NK-92 treated with Interleukin-12 subunit alpha and Interleukin-12 subunit beta, amount 100 ng/mL, for 24 hours (cell line): ENCODE results near the gene ACADSB.

Experiments used
- DNase-seq: peaks from one replicate; lab custom pipeline; 2025; lab: John Stamatoyannopoulos, UW

The ACADSB gene

DNA sequence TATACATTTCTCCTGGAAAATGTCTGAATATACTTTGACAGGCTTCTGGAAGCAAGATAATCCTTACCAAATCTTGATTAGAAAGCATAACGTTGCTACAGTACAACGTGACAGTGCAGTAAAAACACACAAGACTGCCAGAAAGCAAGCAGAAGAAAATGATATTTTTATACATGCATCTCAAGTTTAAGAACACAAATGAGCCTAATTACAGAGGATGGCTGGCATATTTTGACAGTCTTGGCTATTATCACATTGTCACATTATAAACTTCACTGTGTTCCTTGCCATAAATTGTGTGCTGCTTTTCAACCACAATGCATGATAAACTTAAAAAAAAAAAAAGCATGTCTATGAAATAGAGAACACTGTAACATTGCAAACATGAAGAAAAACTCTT lies 4.5 kb upstream of the ACADSB start:
- no peak for DNase-seq

DNA sequence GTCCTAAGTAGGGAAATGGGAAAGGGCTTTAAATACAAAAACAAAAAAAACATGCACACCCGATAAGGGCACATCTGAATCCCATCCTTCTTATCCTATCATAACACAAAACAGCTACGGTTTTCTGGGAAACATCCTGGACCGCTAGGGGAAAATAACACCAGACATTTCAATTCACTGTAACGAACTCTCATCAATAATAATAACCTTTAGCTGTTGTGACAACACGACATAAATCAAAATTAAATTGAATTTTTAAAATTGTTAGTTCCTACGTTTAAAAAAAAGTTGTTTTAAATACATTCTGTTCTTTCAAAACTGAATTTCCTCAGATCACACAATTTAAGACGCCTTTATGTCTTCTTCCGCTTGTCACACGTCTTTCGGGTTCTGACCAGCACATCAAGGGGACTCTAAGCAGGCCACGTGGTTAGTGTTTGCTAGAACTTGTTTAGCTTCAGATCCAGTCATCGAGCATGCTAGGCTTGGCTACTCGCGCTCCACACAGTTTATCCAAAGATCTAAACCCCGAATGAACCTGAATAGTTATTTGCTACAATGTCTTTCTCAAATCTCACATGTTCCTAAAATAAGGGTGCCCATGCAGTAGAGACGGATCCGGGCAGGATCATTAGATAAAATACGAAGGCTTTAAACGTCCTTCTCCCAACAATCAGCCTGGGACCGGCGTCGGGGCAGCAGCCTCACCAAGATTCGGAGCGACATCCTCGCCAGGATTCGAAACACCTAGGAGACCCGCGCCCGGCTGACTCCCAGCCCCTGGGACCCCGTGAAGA lies 1.1 kb upstream of the ACADSB start:
- peak; percentile 39 for DNase-seq

DNA sequence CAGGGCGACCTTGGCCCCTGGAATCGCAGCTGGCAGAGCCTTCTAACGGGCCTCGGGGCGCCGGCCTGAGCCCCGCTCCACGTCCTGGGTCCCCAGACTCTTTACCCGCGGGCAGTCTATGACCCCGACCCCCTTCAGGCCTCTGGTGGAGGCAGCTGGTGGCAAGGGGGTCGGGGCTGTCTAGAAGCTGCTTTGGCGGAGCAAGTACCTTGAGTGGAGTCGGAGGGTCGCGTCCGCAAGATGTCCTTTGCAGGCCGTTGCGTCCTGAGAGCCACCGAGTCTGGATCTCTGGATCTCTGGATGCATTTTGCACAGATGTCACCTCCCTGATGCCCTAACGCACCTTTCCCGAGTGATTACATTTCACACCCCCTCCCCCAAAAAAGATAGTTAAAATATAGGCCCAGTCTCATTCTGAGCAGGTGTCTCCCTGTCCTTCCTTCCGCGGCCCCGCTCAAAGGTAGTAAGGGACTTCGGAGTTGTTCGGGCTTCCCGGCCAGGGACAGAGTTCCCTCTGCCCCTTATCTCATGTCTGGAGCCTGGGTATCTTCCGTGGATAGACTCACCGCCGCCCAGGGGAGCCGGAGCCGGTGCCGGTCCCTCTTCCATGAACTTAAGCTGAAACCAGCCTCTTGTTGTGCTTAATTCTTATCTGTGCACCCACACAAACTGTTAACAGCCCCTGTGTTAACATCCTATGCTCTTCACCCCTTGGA lies 457 bp downstream of the ACADSB start:
- DNase-seq, result no peak

DNA sequence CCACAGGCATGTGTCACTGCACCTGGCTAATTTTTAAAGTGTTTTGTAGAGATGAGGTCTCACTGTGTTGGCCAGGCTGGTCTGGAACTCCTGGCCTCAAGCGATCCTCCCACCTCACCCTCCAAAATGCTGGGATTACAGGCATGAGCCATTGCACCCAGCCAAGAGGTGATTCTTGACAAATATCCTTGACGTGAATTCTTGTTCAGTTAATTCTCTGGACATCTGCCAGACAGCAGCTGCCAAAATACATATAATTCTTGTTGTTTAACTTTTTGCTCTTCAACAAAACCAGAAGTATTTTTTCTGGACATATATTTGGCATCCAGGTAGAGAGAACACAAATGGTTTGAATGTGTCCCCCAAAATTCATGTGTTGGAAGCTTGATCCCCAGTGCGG lies 3.2 kb downstream of the ACADSB start:
- no peak for DNase-seq

DNA sequence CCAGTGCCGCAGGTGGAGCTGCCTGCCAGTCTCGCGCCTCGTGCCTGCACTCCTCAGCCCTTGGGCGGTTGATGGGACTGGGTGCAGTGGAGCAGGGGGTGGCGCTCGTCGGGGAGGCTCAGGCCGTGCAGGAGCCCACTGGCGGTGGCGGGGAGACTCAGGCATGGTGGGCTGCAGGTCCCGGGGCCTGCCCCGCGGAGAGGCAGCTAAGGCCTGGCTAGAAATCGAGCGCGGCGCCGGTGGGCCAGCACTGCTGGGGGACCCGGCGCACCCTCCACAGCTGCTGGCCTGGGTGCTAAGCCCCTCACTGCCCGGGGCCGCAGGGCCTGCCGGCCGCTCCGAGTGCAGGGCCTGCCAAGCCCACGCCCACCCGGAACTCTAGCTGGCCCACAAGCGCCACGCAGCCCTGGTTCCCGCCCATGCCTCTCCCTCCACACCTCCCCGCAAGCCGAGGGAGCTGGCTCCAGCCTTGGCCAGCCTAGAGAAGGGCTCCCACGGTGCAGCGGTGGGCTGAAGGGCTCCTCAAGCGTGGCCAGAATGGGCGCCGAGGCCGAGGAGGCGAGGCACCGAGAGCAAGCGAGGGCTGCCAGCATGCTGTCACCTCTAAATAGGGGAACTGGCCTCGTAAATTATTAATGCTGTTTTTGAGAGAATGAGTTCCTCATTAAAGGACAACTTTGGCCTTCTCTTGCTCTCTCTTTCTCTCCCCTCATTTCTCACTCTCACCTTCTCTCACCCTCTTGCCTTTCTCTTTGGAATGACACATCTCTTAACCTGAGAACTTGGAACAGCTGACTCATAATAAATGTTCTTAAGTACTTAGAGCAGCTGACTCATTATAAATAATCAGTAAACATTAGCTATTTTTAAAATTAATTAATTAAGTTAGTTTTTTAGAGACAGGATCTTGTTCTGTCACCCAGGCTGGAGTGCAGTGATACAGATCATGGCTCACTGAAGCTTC lies 4.9 kb downstream of the ACADSB start:
- DNase-seq, result no peak

DNA sequence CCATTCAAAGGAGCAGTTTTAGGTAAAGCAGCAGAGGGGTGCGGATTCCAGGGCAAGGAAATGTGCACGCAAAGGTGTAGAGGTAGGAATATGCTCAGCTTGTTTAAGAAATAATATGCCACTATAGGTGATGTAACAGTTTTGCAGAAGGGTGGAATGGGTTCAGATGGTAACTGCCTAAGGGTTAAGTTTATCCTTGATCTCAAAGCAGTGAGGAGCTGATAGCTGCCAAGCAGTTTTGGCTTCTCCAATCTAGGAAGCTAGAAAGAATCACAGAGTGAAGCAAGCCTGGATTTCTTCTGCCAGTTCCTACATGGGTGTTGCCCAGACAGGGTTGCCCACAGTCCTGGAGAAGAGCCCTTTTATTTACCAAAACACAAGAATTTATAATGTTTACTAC lies 6.0 kb downstream of the ACADSB start:
- DNase-seq, result no peak

DNA sequence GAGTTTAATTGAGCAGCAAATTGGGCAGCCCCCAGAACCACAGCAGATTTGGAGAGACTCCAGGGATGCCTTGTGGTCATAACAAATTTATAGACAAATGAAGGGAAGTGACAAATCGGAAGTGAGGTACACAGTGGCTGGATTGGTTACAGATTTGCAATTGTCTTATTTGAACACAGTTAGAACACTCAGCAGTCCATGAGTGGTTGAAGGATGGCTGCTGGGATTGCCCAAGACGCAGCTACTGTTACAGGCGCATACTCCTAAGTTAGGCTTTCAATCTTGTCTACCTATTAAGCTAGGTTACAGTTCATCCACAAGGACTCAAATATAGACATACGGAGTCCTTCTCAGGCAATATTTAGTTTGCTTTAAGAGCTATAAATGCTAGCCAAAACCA lies 7.4 kb downstream of the ACADSB start:
- no peak for DNase-seq

DNA sequence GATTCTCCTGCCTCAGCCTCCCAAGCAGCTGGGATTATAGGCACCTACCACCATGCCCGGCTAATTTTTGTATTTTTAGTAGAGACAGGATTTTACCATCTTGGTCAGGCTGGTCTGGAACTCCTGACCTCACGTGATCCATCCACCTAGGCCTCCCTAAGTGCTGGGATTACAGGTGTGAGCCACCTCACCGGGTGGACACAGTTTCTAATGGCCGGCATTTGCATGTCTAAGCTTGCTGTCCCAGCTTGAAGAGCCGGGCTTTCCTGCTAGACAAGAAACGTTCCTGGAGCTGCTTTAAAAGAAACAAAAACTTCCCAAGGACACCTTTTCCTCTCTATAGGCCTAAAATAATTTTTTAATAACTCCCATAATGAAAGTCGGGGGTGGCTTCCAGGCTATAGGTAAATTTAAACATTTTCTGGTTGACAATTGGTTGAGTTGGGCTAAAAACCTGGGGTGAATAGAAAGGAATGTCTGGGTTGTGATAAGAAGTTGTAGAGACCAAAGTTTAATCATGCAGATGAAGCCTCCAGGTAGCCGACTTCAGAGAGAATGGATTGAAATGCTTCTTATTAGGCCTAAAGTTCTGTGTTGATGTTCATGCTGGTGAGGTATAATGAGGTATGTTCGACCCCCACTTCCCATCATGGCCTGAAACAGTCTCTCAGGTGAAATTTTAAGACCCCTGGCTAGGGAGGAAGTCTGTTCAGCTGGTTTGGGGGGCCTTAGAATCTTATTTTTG lies 8.8 kb downstream of the ACADSB start:
- DNase-seq, result no peak

DNA sequence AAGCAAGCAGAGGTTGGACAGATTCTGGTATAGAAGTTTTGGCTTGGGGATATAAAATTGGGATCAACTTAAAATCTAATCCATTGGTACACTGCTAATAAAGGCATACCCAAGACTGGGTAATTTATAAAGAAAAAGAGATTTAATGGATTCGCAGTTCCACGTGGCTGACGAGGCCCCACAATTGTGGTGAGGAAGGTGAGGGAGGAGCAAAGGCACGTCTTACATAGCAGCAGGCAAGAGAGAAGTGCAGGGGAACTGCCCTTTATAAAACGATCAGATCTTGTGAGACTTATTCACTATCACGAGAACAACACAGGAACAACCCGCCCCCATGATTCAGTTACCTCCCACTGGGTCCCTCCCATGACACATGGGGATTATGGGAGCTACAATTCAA lies 9.7 kb downstream of the ACADSB start:
- DNase-seq, result no peak

DNA sequence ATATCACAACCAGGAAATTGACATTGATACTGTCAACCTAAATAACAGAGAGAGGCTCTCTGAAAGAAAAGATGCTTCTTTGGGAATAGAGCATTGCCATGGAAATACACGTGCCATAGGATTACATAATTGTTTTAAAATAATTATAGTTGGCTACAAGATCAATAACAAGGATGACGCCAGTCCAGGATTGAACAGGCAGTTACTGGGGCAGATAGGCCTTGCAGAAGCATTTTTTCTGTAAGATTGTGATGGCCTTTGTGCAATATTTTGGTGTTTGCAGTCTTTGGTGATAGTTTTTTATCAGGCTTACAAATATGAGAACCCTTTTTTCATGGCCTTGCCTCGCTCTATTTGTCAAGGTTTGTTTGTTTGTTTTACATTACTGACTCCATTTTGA lies 10.5 kb downstream of the ACADSB start:
- DNase-seq, result no peak

DNA sequence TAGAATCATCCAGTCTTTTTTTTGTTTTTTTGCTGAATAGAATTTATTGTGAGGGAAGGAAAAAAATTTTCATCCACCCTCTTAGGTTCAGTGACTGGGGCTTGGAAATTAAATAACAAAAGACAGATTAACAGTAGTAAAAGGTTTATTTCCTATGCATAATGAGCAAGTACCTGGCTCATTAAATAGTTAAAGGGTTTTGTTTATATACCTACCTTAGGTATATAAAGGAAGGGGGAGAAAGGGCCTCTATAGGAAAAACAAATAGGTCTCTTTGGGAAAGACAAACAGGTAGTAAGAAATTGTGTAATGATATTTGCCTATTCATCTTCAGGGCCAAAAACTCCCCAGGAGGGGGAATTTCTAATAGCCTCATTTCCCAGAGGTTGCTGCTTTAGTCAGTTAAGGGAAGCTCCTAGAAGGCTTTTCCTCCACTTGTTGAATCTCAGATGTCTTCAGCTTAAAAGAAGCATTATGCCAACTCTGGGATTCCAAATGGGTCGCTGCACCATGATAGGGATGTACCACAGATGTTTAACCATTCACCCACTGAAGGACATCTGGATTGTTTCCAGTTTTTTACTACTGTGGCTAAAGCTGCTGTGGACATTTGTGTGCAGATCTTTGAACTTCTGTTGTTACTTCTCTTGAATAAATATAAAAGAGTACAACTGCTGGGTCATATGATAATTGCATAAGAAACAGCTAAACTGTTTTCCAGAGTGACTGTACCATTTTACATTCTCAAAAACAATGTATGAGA lies 11.3 kb downstream of the ACADSB start:
- no peak for DNase-seq

DNA sequence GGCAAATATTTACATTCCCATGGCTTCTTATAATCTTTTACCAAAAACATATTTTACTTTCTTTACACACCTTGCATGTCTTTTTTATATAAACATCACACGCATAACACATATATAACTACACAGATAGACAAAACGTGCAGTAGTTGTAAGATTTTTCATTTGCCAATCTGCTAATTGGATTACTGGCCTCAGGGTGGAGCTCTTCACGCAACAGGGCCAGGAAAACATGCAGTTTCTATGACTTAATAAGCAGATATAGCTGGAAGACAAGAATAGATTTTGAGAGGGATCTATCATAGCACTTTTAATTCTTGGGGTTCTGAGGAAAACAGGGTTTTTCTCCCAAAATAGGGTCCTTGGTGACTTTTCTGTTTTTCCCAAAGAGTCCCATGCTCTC lies 12.7 kb downstream of the ACADSB start:
- DNase-seq, result no peak

DNA sequence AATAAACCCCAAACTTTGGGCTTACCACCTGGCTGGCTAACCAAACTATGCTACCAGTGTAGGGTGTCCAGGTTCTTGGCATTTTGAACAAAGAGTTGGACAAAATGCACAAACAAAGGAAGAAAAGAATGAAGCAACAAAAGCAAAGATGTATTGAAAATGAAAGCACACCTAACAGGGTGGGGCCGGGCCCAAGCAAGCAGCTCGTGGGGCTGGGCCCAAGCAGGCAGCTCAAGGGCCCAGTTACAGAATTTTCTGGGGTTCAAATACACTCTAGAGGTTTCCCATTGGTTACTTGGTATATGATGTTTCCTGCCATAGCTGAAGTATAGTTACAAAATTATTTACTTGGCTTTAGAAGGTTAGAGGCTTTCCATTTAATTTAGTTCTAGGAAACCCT lies 15.7 kb downstream of the ACADSB start:
- DNase-seq, result no peak

DNA sequence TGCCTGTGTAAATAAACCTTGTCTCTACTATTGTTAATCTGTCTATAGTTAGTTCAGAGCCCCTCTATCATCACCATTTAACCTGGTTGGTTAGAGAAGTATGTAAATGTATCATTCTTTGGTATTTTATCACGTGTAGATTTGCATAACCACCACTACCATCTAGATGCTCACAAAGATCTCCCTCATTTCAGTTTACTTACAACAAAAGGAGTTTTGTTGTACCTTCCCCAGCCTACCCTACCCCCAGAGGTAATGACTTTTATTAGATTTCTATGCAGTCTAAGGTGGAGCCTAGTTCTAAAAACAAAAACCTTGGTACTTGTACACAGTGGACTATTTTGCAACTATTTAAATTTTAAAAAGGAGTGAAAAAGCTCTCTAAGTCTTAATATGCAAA lies 17.5 kb downstream of the ACADSB start:
- no peak for DNase-seq

DNA sequence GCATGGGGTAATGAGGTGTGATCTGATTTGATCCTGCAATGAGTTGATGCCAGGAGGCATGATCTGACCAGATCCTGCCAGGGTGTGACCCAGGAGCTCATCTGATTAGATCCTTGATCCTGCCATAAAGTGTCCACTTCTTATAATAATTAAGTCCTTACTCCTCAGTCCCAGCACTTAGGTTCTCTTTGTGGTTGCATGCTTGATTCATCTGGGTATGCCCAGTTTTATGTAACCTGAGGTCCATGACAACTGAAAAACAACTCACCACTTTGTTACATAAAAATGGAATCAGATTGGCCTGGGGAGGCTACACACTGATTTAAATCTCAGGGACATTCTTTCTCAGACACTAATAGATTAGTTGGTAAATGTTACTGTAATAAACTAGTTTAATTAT lies 19.1 kb downstream of the ACADSB start:
- no peak for DNase-seq

DNA sequence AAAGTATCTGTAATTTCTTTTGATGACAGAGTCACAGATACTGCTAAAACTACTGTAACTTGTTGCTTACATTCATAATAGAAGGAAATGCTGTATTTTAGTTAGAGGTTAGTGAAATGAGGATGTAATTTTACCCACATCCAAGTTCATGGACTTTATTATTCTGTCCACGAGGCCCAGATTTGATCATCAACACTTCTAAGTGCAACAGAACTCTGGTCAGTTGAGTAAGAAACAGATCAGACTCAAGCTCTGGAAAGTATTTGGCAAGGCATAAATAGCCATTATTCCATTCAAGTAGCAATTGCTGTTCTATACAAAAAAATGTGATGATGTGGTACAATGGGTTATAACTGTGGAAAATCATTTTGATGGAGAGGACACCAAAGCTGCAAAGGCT lies 22.3 kb downstream of the ACADSB start:
- DNase-seq, result no peak

DNA sequence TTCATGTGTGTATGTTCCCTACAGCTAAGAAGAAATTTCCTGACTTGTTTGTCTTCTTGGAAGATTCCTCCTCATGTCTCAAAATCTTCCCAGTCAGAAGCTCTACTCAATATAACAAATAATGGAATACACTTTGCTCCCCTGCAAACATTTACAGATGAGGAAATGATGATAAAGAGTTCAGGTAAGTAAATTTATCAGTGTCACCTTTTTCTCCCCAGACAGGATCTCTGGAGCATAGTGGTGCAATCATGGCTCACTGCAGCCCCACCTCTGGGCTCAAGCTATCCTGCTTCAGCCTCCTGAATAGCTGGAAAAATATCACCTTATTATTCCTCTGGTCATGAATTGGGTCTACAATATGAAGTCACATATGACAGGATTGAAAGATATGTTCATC lies 25.5 kb downstream of the ACADSB start:
- no peak for DNase-seq

DNA sequence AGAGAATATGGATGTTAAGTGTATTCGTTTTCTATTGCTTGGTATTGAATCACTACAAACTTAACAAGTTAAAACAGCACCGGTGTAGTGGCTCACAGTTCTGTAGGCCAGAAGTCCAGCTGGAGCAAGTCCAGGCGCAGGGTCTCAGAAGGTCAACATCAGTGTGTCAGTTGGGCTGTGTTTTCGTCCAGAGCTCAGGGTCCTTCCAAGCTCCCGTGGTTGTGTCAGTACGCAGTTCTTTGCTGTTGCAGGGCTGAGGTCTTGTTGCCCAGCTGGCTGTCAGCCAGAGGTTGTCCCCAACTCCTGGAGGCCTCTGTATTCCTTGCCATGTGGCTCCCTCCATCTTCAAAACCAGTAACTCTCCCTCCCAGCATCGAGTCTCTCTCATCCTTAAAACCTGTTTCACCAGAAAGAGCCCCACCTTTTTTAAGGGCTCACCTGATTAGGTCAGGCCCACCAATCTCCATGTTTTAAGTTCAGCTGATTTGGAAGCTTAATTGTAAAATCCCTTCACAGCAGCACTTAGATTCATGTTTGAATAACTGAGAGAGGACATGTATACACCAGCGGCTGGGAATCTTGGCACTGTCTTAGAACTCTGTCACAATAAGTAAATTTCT lies 26.8 kb downstream of the ACADSB start:
- no peak for DNase-seq

DNA sequence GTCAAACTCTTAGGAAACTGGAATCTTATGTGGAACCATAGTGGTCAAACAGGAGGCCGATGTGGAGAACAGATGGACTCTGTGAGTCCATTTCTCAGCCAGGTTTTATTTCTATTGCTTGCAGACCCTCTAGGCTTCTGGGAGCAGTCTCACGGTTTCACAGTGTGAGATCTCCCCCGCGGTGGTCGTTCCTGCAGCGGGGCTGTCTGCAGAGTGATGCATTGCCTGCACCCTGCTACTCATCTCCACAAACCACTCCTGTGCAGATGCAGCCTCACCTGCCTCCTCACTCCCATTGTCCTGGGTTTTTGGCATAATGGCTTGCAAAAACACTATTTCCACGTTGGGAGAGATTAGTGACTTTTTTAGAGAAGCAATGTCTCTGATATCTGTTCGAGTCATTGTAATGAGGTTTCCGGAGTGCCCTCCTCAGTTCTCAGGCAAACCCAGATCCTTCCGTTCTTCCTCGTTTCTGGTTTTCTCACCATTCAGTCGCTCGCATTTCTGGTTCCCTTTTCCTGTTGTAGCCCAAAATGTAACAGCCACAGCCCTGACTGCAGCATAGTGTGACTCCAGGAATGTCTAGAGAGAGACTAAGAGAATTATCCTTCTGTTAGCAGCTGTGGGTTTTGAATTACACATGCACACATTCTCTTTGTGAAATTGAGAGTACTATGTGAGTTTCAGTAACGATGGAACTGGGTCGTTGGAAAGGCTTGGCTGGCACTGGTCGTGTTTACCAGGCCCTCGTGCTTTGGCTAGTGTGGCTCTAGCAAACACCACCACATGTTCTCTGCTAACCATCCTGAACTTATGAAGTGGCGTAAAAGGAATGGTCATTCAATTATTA lies 30.2 kb downstream of the ACADSB start:
- no peak for DNase-seq

DNA sequence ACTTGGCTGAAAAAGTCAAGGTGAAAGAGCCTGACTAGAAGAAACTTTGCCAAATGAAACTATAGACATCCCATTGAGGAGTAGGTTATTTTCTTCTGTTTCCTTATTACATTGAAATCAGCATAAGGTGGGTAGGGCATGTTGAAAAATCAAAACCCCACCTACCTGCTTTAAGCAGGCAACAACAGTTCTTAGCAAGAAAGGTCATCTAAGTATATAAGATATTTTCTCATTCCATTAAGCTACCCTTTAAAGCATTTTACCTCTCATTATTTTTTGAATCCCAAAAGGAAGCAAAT lies 30.8 kb downstream of the ACADSB start:
- no peak for DNase-seq
